GM19238 (cell line): ENCODE data around the gene GALNT12.

ENCODE experiments used
- DNase-seq: peaks from one replicate; pipeline ENCODE4 v3.0.0; 2011; ENCODE audit warnings: low spot score; ENCODE audit not compliant: insufficient read length

GALNT12 gene

GRCh38 chr9:98879963-98880310, 72.5 kb downstream of the GALNT12 start:
- no peak for DNase-seq

- DNase-seq, result no peak
Observed at GRCh38 chr9:98880311-98881015, 73.0 kb downstream of the GALNT12 start.

DNA sequence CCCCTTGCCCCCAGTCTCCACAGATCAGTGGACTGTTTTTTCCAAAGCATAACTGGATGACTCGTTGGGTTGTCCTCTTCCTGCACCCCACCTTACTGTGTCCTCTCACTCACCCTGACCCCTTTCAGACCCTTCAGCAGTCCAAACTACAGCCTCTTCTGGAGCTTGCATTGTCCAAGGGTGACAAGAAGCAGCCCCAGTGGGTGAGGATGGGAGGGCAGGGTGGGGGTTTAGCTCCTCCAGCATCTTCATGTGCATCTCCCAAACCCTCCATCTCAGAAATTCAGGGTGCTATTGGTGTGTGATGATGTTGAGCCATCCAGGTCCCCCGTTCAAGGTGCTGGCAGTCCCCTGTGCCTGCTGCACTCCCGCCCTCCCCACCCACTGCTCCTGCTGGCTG, 73.9 kb downstream of the GALNT12 start:
- no peak for DNase-seq

- no peak for DNase-seq
Observed at GRCh38 chr9:98881836-98882568, 74.5 kb downstream of the GALNT12 start.

- no peak for DNase-seq
Observed at GRCh38 chr9:98882569-98882923, 75.1 kb downstream of the GALNT12 start.

- DNase-seq, result no peak
Observed at GRCh38 chr9:98883276-98883675, 75.8 kb downstream of the GALNT12 start.

DNA sequence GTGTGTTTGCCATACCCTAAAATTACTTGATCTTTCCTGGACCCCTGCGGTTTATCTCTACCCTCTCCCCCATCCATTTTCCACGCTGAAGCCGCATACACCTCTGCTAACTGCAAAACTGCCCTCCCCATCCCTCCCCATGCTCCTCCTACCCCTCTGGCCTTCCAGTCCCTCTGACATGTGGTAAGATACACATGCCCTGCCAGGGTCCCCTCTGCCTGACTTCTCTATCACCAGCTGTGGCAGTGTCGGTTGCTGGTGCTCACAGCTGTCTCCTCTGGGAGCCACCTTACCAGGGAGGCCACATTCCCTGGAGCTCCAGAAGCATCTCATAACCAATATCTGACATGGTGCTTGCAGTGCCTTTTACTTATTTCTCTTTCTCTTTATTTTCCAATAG, 77.4 kb downstream of the GALNT12 start:
- DNase-seq, result no peak

DNA sequence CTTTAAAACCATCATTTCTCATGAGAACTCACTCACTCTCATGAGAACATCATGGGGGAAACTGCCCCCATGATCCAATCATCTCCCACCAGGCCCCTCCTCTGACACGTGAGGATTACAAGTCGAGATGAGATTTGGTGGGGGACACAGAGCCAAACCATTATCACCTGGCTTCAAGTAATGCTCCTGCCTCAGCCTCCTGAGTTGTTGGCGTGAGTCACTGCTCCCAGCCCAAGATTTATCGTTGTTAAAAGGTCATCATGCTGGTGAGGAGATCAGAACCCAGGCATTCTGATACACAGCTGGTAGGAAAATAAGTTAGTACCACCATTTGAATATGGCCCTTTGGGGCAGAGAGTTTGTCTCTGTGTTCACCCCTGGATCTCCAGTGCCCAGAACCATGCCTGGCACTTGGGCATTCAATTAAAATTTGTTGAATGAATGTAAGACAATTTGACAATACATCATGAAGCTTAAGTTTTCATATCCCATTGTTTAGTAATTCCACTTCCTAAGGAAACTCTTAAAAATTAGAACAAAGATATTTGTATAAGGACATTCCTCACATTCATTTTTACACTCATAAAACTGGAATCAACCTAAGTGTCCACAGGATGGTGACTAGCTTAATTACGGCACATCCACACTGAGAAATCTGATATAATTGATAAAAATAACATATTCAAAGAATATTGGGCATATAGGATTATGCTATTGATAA, 78.3 kb downstream of the GALNT12 start:
- DNase-seq, result no peak

- no peak for DNase-seq
Observed at GRCh38 chr9:98886691-98887229, 79.3 kb downstream of the GALNT12 start.

DNA sequence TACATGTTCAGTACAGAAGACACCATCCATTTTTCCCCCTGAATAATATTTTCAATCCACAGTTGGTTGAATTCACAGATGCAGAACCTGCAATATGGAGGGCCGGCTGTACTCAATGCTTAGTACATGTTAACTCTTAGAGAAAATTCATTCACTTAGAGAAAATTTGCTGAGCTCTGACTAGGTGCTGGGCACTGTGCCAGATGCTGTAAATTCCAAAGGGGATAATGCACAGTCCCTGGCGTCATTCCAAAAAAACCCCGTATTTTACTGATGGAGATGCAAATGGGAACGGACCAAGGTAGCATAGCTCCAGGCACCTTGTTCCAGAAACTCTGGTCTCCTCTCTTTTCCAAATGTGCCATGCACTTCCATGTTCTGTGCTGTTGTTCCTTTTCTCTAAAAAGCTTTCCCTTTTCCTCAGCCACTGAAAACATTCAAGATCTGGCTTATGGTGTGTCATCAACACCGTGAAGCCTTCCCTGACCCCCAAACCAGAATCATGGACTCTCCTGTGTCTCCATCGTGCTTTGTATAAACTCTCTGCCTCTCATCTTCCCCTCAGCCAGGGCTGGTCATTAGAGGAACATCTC, 80.5 kb downstream of the GALNT12 start:
- DNase-seq, result no peak

GRCh38 chr9:98888801-98889421, 81.4 kb downstream of the GALNT12 start:
- DNase-seq, result no peak

GRCh38 chr9:98890256-98890655, 82.8 kb downstream of the GALNT12 start:
- no peak for DNase-seq

- DNase-seq, result no peak
Observed at GRCh38 chr9:98892288-98892687, 84.8 kb downstream of the GALNT12 start.

DNA sequence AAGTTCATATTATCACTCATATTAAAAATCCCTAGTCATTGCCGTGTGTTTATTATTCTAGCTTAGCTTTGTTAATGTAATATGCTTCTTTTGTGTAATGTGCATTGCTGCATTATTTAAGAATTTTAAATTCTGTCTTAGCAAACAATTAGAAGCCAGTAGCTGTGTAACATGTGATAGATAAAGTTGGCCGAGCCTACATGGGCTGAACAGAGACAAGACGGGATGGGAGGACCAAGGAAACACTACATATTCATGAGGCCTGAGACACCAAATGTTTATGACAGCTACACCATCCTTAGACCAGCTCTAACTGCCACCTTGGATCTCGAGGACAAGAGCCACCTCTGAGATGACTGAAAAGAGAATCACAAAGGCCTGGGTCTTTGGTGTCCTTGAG, 85.2 kb downstream of the GALNT12 start:
- no peak for DNase-seq

DNA sequence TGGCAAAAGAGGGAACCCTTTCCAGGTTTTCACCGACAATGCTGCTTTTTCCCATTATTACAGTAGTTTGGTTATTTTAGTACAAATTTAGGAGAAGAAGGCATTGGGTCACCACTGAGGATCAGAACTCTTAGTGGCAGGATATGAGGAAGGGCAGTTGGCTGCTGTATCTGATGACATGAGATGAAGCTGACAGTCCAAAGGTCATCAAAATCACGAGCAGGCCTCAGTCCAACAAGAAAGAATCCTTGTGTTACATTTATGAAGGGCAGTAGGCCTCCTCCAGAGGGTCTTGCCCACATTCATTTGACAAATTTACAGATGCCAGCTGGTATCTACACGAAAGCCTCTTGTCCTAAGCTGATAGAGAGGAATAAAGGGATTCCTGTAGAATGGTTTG, 86.7 kb downstream of the GALNT12 start:
- no peak for DNase-seq

- no peak for DNase-seq
Observed at GRCh38 chr9:98894761-98895160, 87.3 kb downstream of the GALNT12 start.

DNA sequence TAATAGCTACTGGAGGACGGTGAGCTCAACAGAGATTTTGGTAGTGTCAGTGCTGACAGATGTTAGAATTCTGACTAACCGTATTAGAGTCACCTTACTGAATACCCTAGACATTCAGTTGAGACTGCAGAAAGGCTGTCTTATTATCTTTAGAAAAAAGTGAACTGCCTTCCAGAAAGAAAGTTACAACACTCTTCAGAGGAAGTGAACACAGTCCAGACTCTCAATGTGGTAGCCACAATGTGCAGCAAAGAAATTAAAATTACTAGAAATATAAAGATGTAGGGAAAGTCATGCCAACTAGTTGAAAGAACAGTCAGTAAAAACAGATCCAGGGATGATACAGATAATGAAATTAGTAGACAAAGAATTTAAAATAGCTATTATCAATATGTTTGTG, 89.2 kb downstream of the GALNT12 start:
- DNase-seq, result no peak

GRCh38 chr9:98897745-98898144, 90.3 kb downstream of the GALNT12 start:
- no peak for DNase-seq

DNA sequence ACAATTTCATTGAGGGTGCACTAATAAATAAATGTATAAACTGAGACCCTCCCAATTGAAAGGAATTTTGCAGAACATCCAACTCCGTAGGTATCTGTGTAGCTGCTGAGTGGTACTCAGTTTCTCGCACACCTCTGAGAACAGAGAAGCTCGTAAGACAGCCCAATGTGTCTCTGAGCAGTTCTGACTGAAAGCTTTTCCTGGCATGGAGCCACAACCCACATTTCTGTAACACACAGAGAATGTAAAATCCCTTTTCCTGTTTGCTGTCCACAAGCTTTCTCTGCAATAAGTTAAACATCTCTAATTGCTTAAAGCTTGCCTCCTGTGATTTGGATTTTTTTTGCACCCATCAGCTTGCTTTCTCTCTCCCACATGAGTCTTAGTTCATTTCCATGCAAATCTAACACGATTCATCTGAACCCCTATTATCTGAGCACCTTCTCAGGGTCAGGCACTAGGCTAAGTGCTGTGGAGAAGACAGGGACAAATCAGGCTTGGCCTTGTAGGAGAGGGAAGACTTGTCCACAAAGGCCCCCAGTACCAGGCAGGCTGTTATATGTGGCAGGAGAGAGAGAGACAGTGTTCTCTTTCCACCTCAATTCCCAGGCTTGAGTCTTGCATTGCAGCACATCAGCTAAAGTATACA, 92.1 kb downstream of the GALNT12 start:
- DNase-seq, result no peak
